Activated CD4-positive, CD25-positive, alpha-beta regulatory T cell treated with anti-CD3 and anti-CD28 coated beads, Interleukin-2, amount 50 U/mL, for 24 hours (primary cell): ENCODE results near the gene OR56A5.
"Not testable (repeated sequence)": the region's sequence is repeated elsewhere in the genome, so short reads cannot be mapped to it uniquely, and the experiment has no call there.

ENCODE experiments used
- ATAC-seq, 2 donors: fragments of 150-1000 bp; cut with Tn5 transposase; one replicate each; pipeline ENCODE4 v1.10.0; 2021; ENCODE audit warnings: mild to moderate bottlenecking in 1 of 2, moderate library complexity in 1 of 2

Gene OR56A5, protein sequence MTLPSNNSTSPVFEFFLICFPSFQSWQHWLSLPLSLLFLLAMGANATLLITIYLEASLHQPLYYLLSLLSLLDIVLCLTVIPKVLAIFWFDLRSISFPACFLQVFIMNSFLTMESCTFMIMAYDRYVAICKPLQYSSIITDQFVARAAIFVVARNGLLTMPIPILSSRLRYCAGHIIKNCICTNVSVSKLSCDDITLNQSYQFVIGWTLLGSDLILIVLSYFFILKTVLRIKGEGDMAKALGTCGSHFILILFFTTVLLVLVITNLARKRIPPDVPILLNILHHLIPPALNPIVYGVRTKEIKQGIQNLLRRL

DNA sequence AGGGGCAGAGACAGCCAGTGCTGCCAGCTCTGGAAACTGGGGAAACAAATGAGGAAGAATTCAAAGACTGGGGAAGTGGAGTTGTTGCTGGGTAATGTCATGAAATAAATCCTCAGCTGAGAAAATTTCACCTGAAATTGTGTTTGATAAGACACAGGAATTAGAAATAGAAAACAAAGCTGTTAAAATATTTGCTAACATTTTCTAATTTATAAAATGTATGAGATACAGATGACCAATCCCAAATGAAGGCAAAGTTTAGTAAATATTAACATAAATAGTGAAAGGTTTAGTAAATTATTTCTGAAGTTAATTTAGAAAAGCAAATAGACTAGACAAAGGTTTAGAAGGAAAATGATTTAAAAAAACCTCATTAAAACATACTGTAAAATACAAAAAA lies at the start of gene OR56A5:
Gene OR56A5 (minus strand): TSS at position 101 of the 400 bp plus-strand sequence. CDS start 0 bp downstream, at position 101.
- ATAC-seq: no peak

- no peak for ATAC-seq
Observed at GRCh38 chr11:6013042-6013441, 44.7 kb upstream of the OR56A5 start.

DNA sequence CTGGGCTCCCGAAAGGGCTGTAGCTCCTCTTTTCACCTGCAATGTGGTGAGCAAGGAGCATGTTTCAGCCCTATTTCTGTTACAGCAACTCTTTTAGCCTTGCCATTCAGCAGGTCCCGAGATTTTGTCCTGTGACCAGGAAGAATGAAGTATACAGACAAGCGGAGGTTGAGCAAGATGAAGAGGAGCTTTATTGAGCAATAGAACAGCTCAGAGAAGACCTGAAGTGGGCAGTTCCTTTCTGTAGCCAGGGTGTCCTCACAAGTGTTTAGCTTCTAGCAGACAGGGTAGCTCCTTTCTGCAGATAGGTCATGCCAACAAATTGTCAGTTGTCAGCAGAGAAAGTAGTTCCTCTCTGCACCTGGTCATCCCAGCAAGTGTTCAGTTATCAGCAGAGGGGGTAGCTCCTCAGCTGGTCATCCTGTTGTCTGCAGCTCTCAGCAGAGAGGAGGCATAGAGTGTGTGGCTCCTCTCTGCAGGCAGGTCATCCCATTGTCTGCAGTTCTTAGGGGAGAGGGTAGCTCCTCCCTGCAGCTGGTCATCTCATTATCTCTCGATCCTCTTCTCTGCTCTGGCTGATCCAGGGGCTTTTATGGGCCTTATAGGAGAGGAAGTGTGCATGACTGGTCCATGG lies 43.9 kb upstream of the OR56A5 start:
- no peak for ATAC-seq

DNA sequence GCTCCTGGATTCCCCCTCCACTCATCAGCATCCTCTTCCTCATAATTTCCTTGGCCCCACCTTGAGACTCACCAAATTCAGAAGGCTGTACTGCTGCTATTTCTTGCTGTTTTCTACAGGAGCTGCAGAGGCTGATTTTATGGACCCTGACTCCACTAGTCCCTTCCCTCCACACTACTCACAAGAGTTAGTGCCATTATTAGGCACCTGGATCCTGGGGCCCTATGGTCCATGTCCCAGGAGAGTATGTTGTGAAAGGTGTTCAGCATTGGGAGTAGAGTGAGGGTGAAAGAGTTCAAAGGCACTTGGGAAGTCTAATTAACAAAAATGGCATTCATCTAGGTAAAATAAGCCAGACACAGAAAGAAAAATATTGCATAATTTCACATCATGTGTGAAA lies 38.6 kb upstream of the OR56A5 start, which contains the start of gene OR56A4:
Gene OR56A4 (minus strand): TSS at position 101 of the 400 bp plus-strand sequence. CDS start 3,954 bp downstream, outside the sequence.
- ATAC-seq: no peak

- ATAC-seq: no peak
Observed at GRCh38 chr11:6006395-6006794, 38.1 kb upstream of the OR56A5 start.

DNA sequence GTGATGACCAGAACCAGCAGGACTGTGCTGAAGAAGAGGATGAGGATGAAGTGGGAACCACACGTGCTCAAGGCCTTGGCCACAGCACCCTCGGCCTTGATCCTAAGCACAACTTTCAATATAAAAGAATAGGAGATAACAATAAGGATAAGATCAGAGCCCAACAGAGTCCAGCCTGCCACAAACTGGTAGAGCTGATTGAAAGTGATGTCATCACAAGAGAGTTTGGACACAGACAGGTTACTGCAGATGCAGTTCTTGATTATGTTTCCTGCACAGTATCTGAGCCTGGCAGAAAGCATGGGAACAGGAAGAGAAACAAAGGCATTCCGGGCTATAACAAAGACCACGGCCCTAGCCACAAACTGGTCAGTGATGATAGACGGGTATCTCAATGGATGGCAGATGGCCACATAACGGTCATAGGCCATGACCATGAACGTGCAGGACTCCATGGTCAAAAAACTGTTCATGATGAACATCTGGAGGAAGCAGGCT lies 34.0 kb upstream of the OR56A5 start:
- ATAC-seq: no peak

DNA sequence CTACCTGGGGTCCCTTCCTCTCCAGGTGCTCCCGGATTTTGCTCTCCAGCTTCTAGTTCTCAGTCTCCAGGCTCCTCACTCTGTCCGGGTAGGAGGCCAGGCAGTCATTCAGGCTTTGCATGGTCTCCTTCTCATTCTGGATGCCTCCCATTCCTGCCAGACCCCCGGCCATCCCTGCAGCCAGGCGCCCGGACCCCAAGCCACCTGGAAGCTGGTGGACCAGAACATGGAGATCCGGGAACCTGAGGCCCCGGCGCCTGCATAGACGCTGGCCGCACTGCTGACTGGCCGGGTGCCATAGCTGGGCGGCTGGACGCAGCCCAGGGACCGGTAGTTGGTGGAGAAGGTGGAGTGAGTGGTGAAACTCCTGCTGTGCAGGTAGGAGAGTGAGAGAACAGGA lies 26.5 kb upstream of the OR56A5 start:
- no peak for ATAC-seq

DNA sequence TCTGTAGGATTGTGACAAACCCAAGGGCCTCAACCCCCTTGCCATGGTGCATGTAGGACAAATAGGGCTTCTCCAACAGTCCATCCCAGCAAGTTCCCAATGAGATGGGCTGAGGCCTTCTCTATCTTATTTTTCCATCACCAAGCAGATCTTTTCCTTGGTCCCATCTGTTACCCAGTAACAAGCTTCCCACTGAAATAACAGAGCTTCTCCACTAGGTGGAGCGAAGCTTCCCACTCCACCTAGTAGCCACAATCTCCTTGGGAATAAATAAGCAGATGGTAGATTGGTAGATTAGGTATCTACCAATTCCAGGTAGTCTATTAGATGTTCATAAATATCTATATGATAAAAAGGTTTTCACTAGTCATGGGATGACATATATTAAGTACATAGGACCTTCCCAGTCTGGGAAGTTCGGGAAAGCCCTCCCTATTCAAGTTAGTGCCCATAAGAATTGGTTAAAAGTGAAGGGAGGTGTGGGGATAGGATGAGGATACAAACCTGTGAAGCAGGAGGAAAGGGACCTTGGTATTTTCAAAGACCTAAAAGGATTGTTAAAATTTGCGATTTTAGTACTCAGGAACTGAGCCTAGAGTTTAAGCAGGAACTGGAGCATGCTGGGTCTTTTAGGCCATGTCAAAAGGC lies 24.4 kb upstream of the OR56A5 start:
- ATAC-seq: no peak

GRCh38 chr11:5992150-5992549 lies 23.9 kb upstream of the OR56A5 start:
- ATAC-seq: no peak

GRCh38 chr11:5989203-5989602 lies 20.9 kb upstream of the OR56A5 start:
- ATAC-seq: no peak

- ATAC-seq: no peak
Observed at GRCh38 chr11:5986885-5987284, 18.6 kb upstream of the OR56A5 start, which contains the start of gene OR52L1. TSS of gene OR52L1 (minus strand) at chr11:5986985. CDS start at chr11:5986930, 55 bp downstream.

- no peak for ATAC-seq
Observed at GRCh38 chr11:5983443-5983842, 15.1 kb upstream of the OR56A5 start.

- no peak for ATAC-seq
Observed at GRCh38 chr11:5973530-5973929, 5.2 kb upstream of the OR56A5 start.

GRCh38 chr11:5967708-5968107 lies 586 bp downstream of the OR56A5 start:
- no peak for ATAC-seq

DNA sequence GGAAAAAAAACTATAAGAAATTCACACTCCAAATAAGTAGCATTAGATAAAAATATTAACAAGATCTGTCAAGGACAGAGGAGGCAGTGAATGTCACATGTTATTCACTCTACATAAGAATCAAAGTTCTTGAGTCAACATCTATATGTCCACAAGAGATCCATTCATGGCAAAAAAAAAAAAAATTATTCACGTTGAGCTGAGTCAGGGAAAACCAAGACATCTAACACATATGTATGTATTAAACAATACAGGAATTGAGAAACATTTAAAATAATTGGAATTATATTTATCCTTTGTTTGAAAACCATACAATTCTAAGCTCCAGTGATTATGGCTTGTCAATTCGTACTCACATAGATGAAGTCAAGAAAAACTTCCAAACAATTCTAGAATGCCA lies 1.3 kb downstream of the OR56A5 start:
- ATAC-seq: no peak

- not testable (repeated sequence) for ATAC-seq
Observed at GRCh38 chr11:5960704-5961320, 7.5 kb downstream of the OR56A5 start.

DNA sequence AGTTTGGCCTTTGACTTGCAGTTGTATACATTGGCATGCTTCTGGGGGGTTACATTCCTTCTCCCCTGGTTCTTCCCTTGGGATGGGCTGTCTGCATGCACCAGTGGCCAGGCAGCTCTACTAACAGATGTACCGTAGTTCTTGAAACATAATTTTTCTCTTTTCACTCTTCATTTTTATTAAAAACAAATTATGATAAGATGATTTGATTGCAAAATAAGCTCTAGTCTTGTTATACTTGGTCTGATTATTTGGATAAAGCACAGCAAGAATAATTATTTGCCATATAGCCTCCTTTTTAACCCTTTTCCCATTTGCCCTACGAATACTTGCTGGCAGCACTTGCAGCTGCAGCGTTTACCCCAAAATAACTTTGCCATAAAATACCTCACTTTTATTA lies 12.7 kb downstream of the OR56A5 start:
- no peak for ATAC-seq

- ATAC-seq: no peak
Observed at GRCh38 chr11:5941951-5942350, 26.3 kb downstream of the OR56A5 start, which contains the start of gene OR56A3. TSS of gene OR56A3 (plus strand) at chr11:5942251. CDS start at chr11:5947347, 5,096 bp downstream.

GRCh38 chr11:5940748-5941147 lies 27.5 kb downstream of the OR56A5 start:
- no peak for ATAC-seq

GRCh38 chr11:5938603-5938965 lies 29.7 kb downstream of the OR56A5 start:
- ATAC-seq: no peak

DNA sequence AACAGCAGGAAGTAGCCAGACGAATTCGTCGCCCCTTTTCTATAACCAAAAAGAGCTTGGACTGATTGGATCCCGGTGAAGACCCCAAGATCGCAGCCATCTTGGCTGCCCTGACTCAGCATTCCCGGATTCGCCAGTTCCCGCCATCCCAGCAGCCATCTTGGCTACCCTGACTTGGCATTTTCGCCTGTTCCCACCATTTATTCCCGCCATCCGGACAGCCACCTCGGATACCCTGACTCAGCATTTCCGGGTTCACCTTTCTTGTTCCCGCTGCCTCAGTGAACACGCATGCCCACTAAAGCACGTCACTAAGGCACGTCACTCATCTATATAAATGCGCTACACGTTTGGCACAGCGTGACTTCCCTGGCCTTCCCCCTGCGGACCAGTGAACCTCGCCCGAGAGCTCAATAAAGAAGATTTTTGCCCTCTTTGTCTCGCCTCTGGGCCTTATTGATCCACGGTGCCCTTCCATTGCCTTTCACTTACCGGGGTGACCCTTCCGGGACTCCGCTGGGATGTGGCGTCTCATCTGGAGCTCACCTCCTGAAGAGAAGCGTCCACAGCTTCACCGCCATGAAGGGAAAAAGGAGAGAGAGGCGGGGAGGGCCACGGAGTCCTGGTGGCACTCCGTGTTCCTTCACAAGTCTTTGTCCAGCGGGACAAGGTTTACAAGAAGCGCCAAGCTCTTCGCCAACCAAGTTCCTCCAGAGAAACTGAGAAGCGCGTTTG lies 30.3 kb downstream of the OR56A5 start:
- no peak for ATAC-seq

DNA sequence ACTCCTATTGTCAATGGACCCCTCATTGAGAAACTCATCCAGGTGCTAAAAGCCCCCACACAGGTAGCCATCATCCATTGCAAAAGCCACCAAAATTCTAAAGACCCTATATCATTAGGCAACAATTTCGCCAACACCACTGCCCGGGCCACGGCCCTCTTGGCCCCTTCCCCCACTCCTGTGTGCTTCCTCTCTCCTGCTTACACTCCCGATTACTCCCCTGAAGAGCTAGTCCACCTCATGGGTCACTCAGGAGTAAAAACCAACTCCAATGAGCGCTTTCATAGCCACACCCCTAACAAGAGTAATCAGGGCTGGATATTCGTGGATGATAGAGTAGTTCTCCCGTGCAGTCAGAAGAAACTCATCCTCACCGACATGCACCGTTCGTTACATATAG lies 35.2 kb downstream of the OR56A5 start:
- ATAC-seq: no peak
